CD4-positive, alpha-beta T cell treated with Interferon alpha-2 for 1 hour (primary cell): ENCODE measurements around the gene TBC1D13.
"Not testable (repeated sequence)": the region's sequence is repeated elsewhere in the genome, so short reads cannot be mapped to it uniquely, and the experiment has no call there.

Experiments
- DNase-seq, 2 donors: peaks; one replicate each; pipeline ENCODE4 v3.0.0-alpha.2; 2020 to 2022

TBC1D13 gene

DNA sequence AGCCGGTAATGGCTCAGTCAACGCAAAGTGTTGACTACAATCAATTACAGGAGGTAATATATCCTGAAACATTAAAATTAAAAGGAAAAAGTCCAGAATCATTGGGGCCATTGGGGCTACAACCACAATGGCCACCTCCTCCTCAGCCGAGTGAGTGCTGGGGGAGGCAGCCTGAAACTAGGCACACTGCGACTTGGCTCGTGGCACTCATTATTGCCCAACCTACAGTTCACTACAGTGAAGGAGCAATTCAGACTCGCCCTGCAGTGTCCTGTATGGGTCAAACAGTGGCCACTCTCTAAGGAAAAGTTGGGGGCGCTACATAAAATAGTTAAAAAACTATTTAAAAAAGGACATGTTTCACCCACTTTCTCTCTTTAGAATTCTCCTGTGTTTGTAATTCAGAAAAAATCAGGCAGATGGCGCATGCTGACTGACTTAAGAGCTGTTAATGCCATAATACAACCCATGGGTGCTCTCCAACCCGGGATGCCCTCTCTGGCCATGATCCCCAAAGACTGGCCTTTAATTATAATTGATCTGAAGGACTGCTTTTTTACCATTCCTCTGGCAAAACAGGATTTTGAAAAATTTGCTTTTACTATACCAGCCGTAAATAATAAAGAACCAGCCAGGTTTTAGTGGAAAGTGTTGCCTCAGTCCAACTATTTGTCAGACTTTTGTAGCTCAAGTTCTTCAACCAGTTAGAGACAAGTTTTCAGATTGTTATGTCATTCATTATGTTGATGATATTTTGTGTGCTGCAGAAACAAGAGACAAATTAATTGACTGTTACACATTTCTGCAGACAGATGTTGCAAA, 64.9 kb downstream of the TBC1D13 start:
- peak in 1 of 2 donors; percentile 36 for DNase-seq

DNA sequence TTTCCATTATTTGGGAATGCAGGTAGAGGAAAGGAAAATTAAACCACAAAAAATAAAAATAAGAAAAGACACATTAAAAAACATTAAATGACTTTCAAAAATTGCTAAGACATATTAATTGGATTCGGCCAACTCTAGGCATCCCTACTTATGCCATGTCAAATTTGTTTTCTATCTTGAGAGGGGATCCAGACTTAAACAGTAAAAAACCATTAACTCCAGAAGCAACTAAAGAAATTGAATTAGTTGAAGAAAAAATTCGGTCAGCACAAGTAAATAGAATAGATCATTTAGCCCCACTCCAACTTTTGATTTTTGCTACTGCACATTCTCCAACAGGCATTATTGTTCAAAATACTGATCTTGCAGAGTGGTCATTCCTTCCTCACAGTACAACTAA, 65.6 kb downstream of the TBC1D13 start:
- not testable (repeated sequence) for DNase-seq

DNA sequence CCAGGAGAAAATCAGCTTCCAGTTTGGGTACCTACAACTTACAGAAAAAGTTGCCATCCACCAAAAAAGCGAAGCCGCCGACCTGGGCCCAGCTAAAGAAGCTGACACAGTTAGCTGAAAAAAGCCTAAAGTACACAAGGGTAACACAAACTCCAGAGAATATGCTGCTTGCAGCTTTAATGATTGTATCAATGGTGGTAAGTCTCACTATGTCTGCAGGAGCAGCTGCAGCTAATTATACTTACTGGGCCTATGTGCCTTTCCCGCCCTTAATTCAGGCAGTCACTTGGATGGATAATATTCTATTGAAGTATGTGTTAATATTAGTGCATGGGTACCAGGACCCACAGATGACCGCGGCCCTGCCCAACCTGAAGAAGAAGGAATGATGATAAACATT, 67.4 kb downstream of the TBC1D13 start:
- not testable (repeated sequence) for DNase-seq

DNA sequence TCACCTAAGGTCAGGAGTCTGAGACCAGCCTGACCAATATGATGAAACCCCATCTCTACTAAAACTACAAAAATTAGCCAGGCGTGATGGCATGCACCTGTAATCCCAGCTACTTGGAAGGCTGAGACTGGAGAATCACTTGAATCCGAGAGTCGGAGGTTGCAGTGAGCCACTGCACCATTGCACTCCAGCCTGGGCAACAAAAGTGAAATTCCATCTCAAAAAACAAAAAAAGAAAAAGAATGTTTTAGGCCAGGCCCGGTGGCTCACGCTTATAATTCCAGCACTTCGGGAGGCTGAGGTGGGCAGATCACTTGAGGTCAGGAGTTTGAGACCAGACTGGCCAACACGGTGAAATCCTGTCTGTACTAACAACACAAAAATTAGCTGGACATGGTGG, 71.4 kb downstream of the TBC1D13 start:
- not testable (repeated sequence) for DNase-seq
